Heart left ventricle (tissue), 13 donors: Measurements from ENCODE around the gene MKLN1.

ENCODE experiments used
- CTCF ChIP-seq, 12 donors: fragments of 200-600 bp; sonication (generic) in 4 of 12; IDR thresholded peaks; one replicate each; pipeline versions ENCODE4 v1.5.0 to v1.8.0; 2018 to 2022; ENCODE audit warnings: antibody characterized with exemption in 12 of 12, mild to moderate bottlenecking in 5 of 12
- POLR2A ChIP-seq, 2 donors: fragments of 450-650 bp; IDR thresholded peaks; one replicate each; pipeline ENCODE4 v1.6.1; 2017; ENCODE audit warnings: antibody characterized with exemption in 2 of 2, mild to moderate bottlenecking in 2 of 2, moderate library complexity in 2 of 2
- donor health status: ischemic (EF 13 %, LVEDD 7.1; RV severe dilation, severe dysfunction).
- donor health status: DM: no; HTN: yes; CAD: no.
- donor health status: DM: no; HTN: no; CAD: no.
- donor health status: ischemic (EF 25% LVEDD 6.9; RV normal size, moderate dysfunction).
- donor health status: ischemic (EF 25% LVEDD 5.7; RV mildly dilated, moderate dysfunction).
- donor health status: ischemic (EF 35%, LVEDD 5.7; RV mildly dilated, moderate dysfunction).
- donor health status: nonischemic (EF 11% LVEDD 7.7; RV severe dilation, severe dysfunction).
- donor health status: DM: yes; HTN: yes; CAD: no.
- donor health status: PGD.
- donor health status: ischemic (EF 29% LVEDD 5.4; RV normal size, mild dysfunction).
- donor health status: nonischemic (EF 23%, LVEDD 6.1; RV moderate dilation, normal function).

- TF ChIP-seq CTCF (IDR thresholded peaks at IDR 0.05): no peak
- TF ChIP-seq POLR2A (IDR thresholded peaks at IDR 0.05): no peak
Measured at GRCh38 chr7:131305152-131305551, 22.5 kb upstream of the MKLN1 start.
